GM12891 (cell line): ENCODE data around the gene SYNE3.

ENCODE experiments used
- DNase-seq: peaks from one replicate; pipeline ENCODE4 v3.0.0; 2011; ENCODE audit warnings: low spot score; ENCODE audit not compliant: insufficient read length
- FAIRE-seq: peaks from 2 replicates; lab custom pipeline; 2011; peaks lifted over from hg19 to GRCh38; lab: Jason Lieb, UNC
- PAX5 ChIP-seq: IDR thresholded peaks from 2 replicates; pipeline ENCODE4 v1.6.1; 2011; ENCODE audit warnings: low read length, moderate library complexity, mild to moderate bottlenecking; ENCODE audit not compliant: insufficient read depth, severe bottlenecking
- POLR2A ChIP-seq: IDR thresholded peaks from 2 replicates; pipeline ENCODE4 v1.6.1; 2011; ENCODE audit warnings: low read depth, low read length, control low read depth
- POLR2AphosphoS5 ChIP-seq: IDR thresholded peaks from 2 replicates; pipeline ENCODE4 v1.6.1; 2011; ENCODE audit warnings: low read depth, low read length, control low read depth
- POU2F2 ChIP-seq: IDR thresholded peaks from 2 replicates; pipeline ENCODE4 v1.6.1; 2011; ENCODE audit warnings: low read depth, mild to moderate bottlenecking, control low read depth, low read length, moderate library complexity
- SPI1 ChIP-seq: IDR thresholded peaks from 2 replicates; pipeline ENCODE4 v1.6.1; 2011; ENCODE audit warnings: low read depth, low read length, control low read depth
- TAF1 ChIP-seq: IDR thresholded peaks from 2 replicates; pipeline ENCODE4 v1.6.1; 2011; ENCODE audit warnings: low read depth, low read length, control low read depth

Gene SYNE3

DNA sequence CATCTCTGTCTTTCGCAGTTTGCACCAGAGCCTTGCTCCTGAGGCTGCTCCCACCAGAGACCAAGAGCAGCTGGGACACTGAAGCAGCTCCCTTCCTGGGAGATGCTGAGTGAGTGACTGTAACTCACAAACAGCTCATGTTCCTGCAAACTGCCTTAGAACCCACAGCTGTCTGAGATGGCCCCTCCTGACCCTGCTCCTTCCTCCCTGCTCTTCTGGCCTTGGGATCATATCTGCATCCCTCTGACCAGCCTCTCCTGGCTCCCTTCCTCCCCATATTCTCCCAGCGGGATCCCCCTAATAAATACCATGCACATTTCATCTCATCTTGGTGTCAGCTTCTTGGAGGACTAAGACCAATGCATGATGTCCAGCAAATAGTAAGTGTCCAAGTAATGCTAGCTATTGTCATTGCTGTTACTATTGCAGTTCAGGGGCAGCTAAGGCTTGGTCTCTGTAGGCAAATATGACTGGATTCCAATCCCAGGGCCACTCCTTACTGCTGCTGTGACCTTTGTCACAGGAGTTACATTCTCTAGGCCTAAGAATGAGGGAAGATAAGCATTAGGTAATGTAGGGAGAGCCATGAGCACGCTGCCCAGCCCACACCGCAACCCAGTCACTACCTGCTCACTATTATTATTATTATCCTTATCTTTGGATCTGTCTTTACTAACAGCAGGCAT lies 47.9 kb downstream of the SYNE3 start:
- TF ChIP-seq TAF1 (no peak), SPI1 (no peak), POU2F2 (no peak), POLR2A (no peak), POLR2AphosphoS5 (no peak), PAX5 (no peak)
- FAIRE-seq (no peak), DNase-seq (no peak)

DNA sequence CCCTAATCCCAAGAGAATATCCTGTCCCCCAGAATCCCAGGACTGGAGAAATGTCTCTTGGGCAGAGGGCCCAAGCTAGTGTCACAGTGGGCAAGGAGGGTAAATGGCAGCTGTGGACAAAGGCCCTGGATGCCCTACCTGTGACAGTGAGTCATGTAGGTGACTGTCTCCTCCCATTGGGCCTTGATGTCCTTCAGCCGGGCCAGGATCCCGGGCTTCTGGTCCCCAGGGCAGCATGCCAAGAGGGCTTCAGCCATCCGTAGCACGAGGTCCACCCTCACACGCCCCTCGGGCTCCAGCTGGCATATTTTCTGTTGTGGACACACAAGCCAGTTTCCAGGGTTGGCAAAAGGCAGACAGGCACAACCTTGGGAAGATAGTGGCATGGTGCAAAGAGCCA lies 48.8 kb downstream of the SYNE3 start:
- no peak for DNase-seq
- TF ChIP-seq POU2F2 (no peak), POLR2A (no peak), TAF1 (no peak), SPI1 (no peak), PAX5 (no peak)
- FAIRE-seq: no peak

DNA sequence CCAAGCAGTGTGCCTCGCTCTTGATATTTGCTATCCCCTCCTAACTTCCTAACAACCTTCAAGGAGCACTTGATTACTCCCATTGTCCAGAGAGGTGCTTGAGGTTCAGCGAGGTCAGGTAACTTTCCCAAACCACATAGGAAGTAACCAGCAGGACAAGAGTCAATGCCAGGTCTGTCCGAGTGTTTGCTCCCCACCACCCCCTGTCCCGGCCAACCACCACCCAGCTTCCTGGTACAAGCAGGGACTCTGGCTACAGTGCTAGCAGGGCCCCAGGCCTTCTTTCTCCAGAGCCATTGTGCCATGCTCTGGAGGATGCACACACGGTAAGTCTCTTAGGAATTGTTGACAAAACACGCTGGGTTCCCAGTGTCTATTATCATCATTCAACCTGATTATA lies 49.2 kb downstream of the SYNE3 start:
- DNase-seq (no peak), FAIRE-seq (no peak)
- TF ChIP-seq POLR2AphosphoS5: no peak
- TF ChIP-seq PAX5: no peak
- no peak for TF ChIP-seq POU2F2
- no peak for TF ChIP-seq TAF1
- no peak for TF ChIP-seq POLR2A
- no peak for TF ChIP-seq SPI1
